ENCODE results near the gene TSHZ2.
"Not testable (repeated sequence)": the region's sequence is repeated elsewhere in the genome, so short reads cannot be mapped to it uniquely, and the experiment has no call there.

Gene TSHZ2

DNA sequence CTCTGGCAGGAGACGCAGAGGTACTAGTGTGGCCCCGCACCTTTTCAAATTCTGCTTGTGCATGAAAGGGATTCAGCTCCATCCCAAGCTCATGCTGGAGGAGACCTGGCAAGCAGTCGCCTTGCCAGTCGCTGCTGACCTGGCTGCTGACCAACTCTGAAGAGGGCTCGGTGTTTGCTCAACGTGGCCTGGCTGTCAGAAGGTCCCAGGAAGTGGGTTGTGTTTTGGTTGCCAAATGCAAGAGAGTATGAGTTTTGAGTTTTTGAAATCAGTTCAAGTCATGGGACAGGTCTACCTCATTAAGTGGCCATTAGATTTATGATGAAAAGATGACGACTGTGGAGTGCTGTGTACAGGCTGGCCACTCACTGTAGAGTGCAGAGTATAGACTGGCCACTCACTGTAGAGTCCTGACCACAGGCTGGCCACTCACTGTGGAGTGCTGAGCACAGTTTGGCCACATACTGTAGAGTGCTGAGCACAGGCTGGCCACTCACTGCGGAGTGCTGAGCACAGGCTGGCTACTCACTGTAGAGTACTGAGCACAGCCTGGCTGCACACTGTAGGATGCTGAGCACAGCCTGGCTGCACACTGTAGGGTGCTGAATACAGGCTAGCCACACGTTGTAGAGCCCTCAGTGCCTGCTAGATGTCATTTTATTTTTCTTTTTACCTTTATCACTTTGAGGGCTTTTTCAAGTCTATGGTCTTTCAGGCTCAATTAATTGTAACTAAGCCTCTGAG lies 427.6 kb downstream of the TSHZ2 start:
- DNase-seq, result no peak

DNA sequence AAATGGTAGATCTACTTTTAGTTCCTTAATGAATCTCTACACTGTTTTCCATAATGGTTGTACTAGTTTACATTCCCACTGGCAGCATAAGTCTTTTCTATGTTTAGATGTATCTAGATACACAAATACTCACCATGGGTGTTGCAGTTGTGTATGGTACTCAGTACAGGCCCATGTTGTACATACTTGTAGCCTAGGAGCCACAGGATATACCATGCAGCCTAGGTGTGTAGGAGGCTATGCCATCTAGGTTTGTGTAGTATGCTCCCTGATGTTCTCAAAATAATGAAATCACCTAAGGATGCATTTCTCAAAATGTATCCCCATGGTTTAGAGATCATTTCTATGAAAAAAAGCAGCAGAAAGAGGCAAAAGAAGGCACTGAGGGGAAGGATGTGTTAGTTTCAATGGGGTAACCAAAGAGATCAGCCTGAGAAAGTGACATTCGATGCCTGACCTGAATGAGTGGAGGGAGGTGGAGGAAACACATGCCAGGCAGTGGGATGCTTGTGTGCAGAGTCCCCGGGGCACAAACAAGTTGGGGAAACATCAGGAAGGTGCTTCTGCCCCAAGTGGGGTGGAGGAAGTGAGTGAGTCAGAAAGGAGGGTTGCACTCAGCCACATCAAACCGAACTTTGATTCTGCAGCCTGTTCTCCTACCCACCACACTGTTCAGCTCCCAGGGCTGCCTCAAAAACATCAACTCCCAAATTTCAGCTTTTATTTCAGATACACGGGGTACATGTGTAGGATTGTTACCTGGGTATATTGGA lies 430.3 kb downstream of the TSHZ2 start:
- no peak for DNase-seq

DNA sequence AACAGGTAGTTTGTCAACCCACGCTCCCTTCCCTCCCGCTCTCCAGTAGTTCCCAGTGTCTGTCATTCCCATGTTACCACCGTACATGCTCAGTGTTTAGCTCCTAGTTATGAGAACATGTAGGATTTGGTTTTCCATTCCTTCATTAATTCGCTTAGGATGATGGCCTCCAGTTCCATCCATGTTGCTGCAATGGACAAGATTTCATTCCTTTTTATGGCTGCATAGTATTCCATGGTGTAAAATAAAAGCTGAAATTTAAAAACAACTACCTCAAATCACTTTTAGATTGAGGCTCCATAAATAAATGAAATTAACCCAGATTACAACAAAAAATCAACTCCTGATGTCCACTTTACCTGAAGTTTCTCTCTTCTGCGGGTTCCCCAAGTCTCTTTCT lies 430.9 kb downstream of the TSHZ2 start:
- DNase-seq, result no peak

DNA sequence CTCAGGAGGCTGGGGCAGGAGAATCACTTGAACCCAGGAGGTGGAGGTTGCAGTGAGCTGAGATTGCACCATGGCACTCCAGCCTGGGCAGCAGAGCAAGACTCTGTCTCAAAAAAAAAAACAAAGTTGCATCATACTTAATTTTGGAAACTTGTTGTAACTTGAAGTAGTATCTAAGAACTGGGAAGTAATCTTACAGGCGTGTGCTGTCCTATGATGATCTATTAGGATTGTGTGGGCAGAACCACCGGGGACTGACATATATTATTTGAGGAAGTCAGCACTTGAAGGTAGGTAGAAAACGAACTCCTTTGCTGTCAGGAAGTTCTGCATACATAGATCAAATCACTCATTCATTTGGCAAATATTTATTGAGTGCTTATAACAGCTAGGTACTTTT lies 433.0 kb downstream of the TSHZ2 start:
- DNase-seq, result no peak

DNA sequence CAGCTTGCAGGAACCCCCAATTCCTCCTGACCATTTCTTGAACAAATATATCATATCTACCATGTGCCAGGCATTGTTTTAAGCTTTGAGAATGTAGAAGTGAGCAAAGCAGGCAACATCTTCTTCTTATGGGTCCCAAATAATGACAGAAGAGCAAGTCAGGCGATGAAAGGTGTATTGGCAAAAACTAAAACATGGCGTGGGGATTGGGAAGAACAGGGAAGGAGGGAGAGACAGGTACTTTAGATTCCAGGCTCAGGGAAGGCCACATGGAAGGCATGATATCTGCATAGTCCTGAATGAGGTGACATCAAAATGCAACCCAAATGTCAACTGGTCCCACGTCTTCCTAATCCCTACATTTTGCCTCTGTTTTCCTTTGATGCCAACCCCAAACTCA lies 434.4 kb downstream of the TSHZ2 start:
- no peak for DNase-seq

DNA sequence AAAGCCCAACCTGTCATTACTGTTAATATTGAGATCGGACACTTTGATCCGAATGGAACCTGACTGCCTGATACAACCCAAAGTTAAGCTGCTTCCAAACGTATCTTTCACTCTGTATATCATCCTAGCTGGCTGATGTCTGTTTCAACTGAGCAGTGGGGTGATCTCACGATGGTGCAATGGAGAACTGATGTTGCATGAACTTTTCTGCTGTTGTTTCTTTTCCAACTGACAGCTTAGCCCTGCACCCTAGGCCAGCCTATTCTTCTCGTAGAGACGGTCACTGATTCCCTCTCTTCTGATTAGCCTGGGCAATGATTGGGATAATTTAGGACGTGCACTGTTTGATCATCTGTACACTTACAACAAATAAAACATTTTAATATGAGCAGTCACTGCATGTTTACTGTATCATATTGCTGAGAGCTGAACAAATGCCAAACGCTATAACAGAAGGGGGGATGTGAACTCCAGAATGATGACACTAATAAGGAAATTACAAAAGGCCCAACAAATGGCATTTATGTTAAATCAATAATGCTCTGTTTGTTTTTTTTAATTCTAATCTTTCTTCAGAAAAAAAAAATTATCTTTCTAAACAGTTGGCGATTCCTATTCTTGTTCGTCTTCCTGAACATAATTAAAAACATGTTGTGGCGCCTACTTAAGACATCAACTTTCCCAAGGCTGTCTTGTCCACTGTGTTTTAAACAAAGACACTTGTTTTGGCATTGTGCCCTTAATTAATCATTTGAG lies 436.7 kb downstream of the TSHZ2 start:
- no peak for DNase-seq

DNA sequence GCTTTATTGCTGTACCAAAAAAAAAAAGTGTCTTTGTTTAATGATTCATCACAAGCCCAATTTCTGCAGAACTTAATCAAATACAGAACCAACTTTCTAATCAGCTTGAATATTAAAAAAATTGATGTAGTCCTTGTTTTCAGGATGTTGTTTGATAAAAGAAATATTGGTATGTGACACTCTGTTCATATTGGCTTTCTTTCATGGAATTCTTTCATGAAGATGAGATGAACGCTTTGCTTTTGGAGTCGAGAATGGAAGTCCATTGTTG lies 437.2 kb downstream of the TSHZ2 start:
- no peak for DNase-seq

DNA sequence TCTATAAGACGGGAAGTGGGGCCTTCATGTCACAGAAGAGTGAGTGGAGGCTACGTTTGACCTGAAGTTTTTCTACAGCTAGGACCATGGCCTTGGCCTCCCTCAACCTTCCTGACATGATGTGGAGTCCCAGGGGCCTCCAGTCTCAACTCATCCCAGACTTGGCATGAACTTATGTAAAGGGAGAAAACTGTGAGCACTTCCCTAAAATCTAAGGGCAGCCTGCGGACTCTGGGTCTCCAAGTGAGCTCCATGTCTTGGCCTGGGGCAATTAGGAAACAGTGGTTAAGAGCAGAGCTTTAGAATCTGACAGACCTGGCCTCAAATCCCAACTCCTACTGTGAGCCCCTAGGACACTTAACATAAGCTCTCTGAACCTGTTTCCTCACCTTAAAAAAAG lies 439.0 kb downstream of the TSHZ2 start:
- no peak for DNase-seq

DNA sequence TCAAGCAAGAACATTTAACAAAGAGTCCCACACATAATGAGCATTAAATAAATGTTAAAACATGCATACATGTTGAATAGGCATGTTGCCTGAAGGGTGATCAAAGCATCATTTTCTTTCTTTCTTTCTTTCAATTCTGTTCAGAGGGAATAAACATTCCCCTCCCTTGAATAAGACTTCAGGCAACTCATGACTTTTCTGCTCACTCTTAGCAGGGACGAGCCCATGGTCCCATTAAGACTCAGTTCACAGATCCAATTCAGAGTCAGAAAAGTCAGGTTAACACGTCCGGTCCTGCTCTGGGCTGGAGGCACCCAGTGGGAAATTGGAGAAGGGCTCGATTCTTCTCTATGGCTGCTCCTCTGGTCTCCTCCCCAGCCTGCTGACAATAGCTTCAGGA lies 439.7 kb downstream of the TSHZ2 start:
- DNase-seq, result no peak

DNA sequence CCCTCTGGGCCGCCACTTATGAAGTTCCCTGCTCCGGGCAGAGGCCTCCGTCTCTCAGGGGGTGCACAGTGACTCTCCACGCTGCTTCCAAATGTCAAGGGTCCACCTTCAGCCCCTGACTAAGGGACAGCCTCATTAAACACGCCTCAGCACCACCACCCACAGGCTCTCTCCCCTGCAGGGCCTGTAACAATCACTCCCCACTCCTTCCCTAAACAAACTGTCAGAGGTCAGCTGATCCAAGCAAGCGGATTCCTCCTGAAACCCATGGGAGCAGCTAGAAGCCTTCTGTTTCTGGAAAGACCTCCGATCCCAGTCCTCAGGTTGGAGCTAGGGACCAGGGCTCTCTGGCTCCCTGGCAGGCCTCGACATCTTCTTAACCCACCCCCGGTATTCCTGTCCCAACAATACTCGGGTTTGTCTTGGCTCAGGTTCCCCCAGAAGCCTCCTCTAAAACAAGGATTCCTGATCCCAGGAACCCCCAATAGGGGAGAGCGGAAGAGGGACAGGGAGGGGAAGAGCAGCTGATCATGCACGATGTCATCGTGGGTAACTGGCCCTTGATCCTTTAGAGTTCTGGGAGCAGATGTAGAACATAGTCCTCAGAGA lies 440.5 kb downstream of the TSHZ2 start:
- DNase-seq, result peak; percentile 31

DNA sequence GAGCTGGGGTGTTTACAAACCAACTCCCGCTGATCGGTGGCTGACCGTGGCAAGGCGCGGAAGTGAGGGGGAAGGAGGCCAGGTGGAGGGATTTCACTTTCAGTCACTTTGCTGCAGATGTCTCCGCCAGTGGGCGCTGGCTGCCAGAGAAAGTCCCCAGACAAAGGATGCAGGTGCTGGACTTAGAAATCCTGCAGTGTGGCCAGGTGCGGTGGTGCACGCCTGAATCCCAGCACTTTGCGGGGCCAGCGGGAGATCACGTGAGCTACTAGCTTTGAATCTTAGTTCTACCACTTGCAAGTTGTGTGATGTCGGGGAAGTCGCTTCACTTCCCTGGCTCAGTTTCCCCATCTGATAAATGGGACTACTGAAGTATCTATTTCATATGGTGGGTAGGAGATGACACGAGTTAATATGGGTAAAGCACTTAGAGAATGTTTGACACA lies 441.1 kb downstream of the TSHZ2 start:
- peak; percentile 73 for DNase-seq

DNA sequence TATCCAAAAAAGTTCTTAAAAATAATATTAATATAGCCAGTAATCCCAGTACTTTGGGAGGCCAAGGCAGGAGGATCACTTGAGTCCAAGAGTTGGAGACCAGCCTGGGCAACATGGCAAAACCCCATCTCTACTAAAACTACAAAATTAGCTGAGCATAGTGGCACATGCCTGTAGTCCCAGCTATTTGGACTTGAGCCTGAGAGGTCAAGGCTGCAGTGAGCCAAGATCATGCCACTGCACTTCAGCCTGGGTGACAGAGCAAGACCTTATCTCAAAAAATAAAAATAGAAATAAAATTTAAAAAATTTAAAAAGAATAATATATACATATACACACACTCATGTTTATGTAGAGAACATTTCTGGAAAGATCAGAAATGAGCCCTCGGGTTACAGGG lies 441.7 kb downstream of the TSHZ2 start:
- not testable (repeated sequence) for DNase-seq

DNA sequence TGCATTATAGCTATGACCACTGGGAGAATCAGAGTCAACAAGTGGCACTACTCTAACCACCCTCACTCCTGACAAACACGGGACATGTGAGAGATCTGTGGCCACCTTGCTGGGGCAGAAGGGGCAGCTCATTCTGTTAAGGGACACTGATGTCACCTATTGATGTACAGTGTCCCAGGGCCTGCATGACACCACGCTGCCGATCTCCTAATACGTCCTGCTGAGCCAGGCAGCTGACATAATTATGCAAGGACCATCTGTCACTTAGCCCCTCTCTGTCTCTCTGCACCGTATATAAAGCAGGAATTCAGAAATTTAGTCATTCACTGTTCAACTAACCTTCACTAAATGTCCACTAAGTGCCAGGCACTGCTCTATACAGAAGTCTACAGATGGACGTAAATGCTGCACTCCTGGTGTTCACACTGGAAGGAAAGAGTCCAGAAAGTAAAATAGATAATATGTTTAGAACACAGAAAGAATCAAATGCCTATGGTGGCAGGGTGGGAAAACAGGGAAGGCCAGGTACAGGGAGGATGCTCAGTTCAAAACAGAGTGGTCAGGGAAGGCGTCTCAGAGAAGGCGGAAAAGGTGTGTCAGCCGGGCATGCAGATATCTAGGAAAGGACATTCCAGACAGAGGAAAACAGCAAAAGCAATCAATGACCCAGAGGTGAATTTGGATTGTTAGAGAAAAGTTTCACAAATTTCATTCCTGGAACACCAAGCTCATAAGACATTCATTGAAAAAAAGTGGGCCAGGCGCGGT lies 447.7 kb downstream of the TSHZ2 start:
- DNase-seq, result no peak

DNA sequence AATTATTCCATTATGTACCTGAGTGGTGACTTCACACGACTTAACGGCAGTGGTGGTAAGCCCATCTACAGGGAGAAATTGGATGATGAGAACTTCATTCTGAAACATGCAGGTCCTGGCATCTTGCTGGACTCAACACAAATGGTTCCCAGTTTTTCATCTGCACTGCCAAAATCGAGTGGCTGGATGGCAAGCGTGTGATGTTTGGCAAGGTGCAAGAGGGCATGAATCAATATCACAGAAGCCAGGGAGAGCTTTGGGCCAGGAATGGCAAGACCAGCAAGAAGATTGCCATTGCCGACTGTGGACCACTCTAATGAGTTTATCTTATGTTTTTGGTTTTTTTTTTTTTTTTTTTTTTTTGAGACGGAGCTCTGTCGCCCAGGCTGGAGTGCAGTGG lies 449.2 kb downstream of the TSHZ2 start:
- no peak for DNase-seq

DNA sequence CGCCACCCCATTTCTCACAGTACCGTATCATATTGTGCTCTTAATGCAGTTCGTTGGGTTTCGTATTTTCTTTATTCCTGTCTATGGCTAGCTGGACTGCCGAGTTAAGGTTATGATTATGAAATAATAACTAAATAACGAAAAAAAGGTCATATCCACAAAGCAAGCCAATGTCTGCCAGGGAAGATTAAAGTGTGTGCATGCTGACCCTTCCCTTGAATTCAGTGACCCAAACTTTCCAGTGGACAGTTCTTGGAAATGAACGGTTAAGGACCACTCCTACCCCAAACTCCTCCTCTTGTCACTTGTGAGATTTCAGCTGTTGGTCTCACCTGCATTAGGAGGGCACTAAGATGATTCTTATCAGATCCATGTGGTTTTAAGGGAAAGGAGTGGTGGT lies 449.9 kb downstream of the TSHZ2 start:
- no peak for DNase-seq

DNA sequence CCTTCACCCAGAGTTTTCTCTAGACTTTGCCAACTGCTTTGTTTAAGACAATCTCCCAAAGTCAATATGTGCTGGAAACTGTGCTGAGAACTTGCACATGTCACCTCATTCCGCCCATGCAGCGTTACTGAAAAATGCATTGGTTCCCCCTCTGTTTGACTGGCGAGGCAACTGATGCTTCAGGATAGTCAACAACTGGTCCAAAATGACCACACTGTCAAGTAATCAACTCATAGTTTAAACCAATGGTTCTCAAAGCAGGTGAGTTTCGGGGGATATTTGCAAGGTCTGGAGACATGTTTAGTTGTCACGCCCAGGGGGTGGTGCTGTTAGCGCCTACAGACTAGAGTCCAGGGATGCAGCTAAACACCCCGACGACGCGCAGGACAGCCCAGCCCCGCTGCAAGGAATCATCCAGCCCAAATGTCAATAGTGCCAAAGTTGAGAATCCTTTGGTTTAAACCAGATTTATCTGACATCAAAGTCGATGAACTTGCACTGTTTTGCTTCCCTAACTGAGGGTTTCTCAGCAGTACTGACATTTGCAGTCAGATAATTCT lies 451.5 kb downstream of the TSHZ2 start:
- DNase-seq, result no peak

DNA sequence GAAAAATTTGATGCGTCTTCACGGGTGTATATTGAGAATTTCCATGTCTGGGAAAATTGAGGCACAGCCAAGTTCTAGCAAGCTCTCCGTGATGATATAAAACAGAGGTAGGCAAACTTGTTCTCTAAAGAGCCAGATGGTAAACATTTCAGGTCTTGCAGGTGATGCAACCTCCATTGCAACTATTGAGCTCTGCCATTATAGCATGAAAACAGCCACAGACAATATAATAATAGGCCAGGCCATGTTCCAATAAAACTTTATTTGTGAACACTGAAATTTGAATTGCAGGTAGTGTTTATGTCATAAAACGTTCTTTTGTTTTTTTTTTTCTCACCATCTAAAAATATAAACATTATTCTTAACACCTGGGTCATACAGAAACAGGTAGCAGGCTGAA lies 453.3 kb downstream of the TSHZ2 start:
- DNase-seq, result no peak

DNA sequence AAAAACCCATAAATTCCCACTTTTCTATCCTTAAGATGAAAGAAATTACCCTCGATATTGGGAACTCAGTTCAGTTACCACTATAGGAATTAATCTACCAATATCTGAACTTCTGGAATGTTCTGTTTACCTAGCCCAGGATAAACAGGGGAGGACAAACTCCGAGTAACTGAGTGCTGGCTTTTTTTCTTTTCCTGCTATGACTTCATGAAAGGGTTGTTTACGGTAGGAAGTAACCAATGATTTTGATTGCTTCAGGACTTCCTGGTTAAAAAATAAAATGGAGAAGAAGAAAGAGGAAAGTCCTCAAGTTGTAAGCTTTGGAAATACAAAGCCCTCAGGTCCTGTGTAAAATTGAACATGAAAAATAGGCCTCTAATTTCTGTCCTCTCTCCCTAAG lies 453.8 kb downstream of the TSHZ2 start:
- DNase-seq, result no peak

DNA sequence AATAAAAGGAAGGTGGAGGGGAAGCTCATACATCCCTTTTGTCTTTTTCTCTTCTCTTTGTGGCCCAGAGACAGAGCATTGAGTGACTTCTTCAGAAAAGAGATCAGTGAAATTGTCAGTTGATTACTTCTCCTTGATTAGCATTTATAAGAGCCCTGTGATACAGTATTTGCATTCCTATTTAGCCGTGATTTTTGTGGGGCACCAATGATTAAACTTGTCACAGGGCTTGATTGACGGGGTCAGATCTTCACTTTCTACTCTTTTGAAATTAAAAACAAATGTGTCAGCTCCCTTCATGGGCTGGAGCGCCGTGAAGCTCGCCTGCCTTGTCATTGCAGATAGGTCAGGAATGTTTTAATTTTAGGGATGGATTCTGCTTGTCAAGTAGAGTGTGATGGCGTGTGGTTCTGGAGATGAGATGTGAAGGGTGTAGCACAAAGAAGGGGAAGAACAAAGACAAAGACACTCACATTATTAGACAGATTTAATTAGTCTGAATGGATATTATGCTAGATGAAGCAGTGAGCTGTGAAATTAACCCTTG lies 454.7 kb downstream of the TSHZ2 start:
- DNase-seq, result no peak

DNA sequence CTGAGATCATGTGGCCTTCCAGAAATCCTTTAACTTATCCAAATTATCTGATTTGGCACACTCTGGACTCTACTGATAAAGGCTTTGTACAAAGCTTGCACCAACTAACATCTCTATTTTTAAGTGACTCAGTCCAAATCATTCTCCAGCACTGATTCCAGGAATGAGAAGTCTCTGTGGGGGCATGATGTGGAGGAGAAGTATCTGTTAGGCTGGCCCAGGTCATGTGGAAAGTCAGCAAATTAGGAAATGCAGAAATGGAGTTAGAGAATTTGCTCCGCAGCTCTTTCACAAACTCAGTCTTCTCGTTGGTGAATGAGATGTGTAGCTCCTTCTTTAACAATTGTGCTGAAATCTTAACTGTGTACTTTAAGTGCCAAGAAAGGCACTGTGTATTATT lies 455.8 kb downstream of the TSHZ2 start:
- DNase-seq, result no peak

DNA sequence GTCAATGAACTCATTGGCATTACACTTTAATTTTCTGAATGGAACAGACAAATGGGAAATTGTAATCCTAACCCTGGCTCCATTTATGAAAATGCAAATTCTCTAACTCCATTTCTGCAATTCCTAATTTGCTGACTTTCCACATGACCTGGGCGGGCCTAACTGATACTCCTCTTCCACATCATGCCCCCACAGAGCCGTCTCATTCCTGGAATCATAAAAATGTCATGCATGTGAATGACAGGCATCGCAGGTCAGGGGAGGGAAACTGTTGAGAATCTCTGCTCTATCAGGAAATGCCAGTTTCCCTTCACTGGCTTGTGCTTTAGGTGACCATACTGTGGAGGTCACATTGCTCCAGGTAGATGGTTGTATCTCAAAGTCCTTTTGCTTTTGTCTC lies 456.4 kb downstream of the TSHZ2 start:
- DNase-seq, result no peak

DNA sequence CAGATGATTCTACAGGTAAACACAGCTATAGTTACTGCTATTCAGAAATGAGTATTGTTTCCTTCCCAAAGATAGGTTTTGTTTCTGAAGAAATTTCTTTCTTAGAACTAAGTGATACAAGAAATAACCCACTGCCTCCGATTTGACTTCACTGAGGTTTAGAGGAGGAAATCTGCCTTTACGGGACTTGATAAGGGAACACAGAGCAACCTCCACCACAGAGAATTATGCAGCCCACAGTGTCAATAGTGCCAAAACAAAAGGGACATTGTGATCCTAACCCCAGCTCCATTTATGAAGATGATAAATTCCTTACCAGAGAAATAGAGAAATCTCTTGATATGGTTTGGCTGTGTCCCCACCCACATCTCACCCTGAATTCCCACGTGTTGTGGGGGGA lies 456.8 kb downstream of the TSHZ2 start:
- DNase-seq, result no peak

Measured in right hindlimb (tissue), 1 donor.